Left kidney (tissue), 2 donors: ENCODE data around the gene GLYATL2. TPM values are rescaled to one million over a fixed set of nuclear protein-coding genes. Genes with fewer than 3 reads are reported as not detected.

Experiments
- DNase-seq: peaks from one replicate; pipeline ENCODE4 v3.0.0-alpha.2; 2013
- polyA plus RNA-seq: library from polyadenylated mRNA; unstranded; fragments of 120-200 nt; gene quantifications from one replicate; pipeline ENCODE4 v1.2.1, GENCODE V29; 2013; ENCODE audit not compliant: insufficient read length

Gene GLYATL2
- polyA plus RNA-seq, 1 donor: 4.6 TPM

DNA sequence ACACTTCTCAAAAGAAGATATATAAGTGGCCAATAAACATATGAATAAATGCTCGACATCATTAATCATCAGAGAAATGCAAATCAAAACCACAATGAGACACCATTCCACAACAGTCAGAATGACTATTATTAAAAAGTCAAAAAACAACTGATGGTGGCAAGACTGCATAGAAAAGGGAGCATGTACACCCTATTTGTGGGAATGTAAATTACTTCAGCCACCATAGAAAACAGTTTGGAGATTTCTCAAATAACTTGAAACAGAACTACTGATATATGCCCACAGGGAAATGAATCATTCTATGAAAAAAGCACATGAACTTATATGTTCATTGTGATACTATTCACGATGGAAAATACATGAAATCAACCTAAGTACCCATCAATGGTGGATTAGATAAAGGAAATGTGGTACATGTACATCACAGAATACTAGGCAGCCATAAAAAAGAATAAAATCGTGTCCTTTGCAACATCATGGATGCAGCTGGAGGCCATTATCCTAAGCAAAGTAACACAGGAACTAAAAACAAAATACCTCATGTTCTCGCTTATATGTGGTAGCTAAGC is 42.4 kb downstream of the GLYATL2 start:
- no peak for DNase-seq

DNA sequence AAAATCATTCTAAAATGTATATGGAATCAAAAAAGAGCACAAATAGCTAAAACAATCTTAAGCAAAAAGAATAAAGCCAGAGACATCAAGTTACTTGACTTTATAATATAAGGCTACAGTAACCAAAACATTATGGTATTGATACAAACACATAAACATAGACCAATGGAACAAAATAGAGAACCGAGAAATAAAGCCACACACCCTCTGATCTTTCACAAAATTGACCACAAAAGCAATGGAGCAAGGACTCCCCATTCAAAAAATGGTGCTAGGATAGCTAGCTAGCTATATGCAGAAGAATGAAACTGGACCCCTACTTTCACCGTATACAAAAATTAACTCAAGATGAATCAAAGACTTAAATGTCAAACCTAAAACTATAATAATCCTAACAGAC is 43.2 kb downstream of the GLYATL2 start:
- DNase-seq: no peak

DNA sequence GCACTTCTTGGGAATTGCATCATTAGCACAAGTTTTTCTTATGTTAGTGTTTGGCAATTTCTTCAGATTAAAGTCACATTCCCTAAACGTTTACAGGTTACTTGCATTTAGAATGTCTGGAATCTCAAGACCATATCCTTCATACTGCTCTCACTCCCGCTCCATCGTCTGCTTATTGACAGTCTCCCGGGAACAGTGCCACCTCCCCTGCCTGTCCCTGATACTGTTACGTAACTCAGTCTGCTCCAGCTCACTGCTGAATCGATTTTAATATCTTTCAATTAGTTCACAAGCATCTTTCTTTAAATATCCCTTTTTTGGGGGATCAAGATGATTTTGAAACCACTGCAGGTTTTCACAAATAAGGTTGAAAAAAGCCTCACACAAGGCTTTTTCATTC is 48.2 kb downstream of the GLYATL2 start:
- DNase-seq: no peak

DNA sequence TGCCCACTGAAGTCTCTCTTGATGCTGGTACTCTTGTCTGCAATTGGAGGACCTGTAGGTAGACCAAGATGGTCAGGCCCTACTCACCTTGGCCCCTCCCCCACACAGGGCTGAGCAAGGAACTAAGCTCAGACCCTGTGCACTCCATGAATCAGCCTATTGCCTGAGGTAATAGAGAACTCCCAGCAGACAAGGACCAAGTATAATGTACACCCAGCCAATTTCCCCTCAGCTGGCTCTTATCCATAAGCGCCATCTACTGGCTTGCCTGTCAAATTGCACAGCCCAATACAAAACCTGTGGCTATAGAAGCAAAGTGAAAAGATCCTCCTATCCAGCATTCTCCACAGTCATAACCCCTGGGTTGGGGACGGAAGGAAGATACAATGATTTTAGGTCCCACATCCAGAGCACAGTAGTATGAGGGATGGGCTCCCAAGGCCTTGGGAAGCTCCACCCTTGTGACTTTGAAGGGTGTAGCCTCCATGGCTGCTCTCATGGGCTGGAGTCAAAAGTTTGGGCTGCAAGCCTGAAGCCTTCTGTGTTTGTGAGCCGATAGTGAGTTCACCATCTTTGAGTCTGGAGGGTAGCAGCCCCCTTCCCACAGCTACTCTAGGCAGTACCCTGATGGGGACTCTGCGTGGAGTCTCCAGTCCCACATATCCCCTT is 56.0 kb downstream of the GLYATL2 start:
- peak; percentile 42 for DNase-seq

DNA sequence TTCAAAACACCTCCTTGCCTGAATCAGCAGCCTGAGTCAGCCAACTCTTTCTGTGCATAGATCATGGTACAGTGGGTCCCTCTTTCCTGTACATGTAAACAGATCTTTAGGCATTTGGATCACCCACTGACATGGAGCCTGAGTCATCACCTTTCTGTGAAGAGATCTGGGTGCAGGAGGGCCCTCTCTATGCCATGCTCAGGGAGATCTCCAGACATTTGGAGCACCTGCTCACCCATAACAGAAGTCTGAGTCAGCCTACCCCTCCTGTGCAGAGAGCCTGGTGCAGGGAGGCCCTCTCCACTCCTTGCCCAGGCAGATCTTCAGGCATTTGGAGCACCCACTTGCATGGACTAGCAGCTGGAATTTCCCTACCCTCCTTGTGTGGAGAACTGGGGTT is 56.6 kb downstream of the GLYATL2 start:
- no peak for DNase-seq

DNA sequence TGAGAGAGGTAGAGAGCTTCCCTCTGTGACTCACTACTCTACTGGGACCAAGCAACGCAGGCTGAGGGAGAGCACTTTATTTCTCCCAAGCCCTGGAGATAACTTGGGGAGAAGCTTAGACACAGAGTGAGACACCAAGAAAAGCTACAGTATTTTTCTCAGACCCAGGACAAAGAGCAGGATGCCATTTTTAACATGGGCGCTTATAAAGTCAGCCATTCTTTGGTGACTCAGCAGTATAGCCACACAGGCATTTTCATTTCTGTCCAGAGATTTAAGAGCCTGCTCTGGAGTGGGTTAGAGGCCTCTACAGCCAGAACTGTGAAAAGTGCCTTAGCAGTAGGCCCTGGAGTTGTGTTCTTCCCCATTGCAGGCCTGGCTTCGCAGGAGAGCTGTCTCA is 57.8 kb downstream of the GLYATL2 start:
- no peak for DNase-seq

DNA sequence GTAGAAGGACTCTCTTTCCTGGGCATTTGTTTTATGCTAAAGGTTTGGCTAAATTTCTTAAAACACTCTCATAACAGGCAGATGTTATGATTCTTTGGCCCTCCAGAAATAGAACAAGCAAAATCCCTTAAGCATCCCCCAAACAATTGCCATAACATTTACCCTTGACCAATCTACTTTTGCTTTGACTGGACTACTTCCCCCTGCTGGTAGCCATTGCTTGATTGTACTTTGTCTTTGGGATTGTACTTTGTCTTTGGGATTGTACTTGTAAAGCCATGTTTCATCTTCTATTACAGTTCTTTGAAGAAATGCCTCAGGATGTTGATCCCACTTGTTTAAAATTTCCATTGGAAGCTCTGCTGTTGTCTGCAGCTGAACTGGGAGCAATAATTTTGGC is 59.5 kb downstream of the GLYATL2 start:
- DNase-seq: no peak

Other genes starting within 250 kb of the GLYATL2 start
- 2.0 TPM for gene CNTF, start 222.0 kb downstream of the GLYATL2 start, polyA plus RNA-seq
- gene GLYAT, start 112.8 kb downstream of the GLYATL2 start, polyA plus RNA-seq: 151 TPM
- gene GLYATL1, start 94.8 kb upstream of the GLYATL2 start, polyA plus RNA-seq: 196 TPM
- gene GLYATL1B, start 241.6 kb upstream of the GLYATL2 start, polyA plus RNA-seq: not detected